ENCODE measurements around the gene CNN2. TPM values are rescaled to one million over a fixed set of nuclear protein-coding genes. Genes with fewer than 3 reads are reported as not detected.

CNN2 gene
- polyA plus RNA-seq (2013, experiment 1 of 2) = 374 TPM
- 362 TPM for polyA plus RNA-seq (2013, experiment 2 of 2)

DNA sequence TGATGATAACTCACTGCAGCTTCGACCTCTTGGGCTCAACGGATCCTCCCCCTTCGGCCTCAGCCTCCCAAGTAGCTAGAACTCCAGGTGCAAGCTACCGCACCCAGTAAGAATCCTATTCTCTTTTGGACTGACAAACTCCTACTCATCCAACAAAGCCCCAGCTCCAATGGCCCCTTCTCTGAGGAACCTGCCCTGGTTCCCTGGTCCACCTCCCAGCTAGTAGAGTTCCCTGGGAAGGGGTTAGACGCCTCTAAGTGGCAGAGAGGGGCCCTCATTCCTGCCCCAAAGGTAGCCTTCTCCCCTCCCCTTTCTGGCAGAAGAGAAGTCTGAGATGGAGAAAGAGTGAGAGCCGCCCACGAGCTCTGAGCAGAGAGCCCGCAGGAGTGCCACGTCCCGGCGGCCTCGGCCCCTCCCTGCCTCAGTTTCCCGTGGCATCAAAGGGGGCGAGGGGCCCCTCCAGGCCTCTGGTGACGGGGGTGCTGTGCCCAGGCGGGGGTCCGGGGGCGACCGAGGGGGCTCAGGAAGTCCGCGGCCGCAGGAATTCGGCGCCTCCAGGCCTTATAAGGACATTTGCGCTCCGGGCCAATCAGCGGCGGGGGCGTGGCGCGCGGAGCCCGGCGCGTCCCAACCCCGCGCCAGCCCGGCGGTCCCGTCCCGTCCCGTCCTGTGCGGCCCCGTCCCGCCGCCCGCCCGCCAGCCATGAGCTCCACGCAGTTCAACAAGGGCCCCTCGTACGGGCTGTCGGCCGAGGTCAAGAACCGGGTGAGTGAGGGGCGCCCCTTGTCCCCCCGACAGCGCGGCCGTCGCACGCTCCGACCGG is at the start of gene CNN2:
TSS of gene CNN2 (plus strand) at position 649 of the 823 bp plus-strand sequence. CDS start at position 703, 54 bp downstream.
- no peaks in the 10 kb centered on the region for H3K9me3 ChIP-seq (ENCODE audit: control insufficient read depth, low read length)
- peak within 1 kb of the TSS; percentile 0 for H2AFZ ChIP-seq (ENCODE audit: low read depth, low read length)
- WGBS = 1% methylated on average over 63 of the region's 63 CpGs
- H3K79me1 ChIP-seq (replicated peaks; ENCODE audit: low read length, poor library complexity, severe bottlenecking) = no peaks in the 10 kb centered on the region
- H4K8ac ChIP-seq (ENCODE audit: low read length) = peak within 1 kb of the TSS; percentile 93
- peak within 1 kb of the TSS; percentile 95 to 97 for H3K14ac ChIP-seq (ENCODE audit: low read length in 2 of 2)
- peak within 1 kb of the TSS; percentile 72 to 90 for H2BK12ac ChIP-seq (ENCODE audit: low read length in 2 of 2)
- H3K27ac ChIP-seq (ENCODE audit: low read length, poor library complexity, severe bottlenecking) = peak within 1 kb of the TSS; percentile 100
- DNase-seq = peak; percentile 81
- peak within 1 kb of the TSS; percentile 93 for H2BK120ac ChIP-seq (ENCODE audit: low read depth, low read length)
- no peaks in the 10 kb centered on the region for H3K27me3 ChIP-seq (ENCODE audit: control insufficient read depth in 1 of 2, insufficient read depth in 1 of 2, low read length in 2 of 2)
- H2BK5ac ChIP-seq (ENCODE audit: low read depth, low read length, poor library complexity, severe bottlenecking) = peak within 1 kb of the TSS; percentile 100
- peak within 1 kb of the TSS; percentile 94 to 97 for H3K4me3 ChIP-seq (ENCODE audit: insufficient read depth in 1 of 2, low read depth in 1 of 2, low read length in 2 of 2)
- peak within 1 kb of the TSS; percentile 98 for H4K91ac ChIP-seq (ENCODE audit: low read length)
- peak within 1 kb of the TSS; percentile 93 to 99 for H3K23ac ChIP-seq (ENCODE audit: low read length in 2 of 2)
- peak within 1 kb of the TSS; percentile 89 for H3K4me2 ChIP-seq (ENCODE audit: low read length, poor library complexity, severe bottlenecking)
- H3K9ac ChIP-seq (ENCODE audit: low read length) = peak within 1 kb of the TSS; percentile 97
- H3K18ac ChIP-seq (ENCODE audit: low read depth in 1 of 2, low read length in 2 of 2) = peak within 1 kb of the TSS; percentile 96 to 97
- H2AK5ac ChIP-seq (ENCODE audit: low read length, severe bottlenecking) = peak within 1 kb of the TSS; percentile 100
- peaks cover 10 to 22% of the 10 kb centered on the region in 2 experiments for H3K36me3 ChIP-seq (ENCODE audit: control insufficient read depth in 1 of 2, insufficient read depth in 2 of 2, low read depth in 1 of 2, low read length in 2 of 2)
- H2BK15ac ChIP-seq (ENCODE audit: low read depth, poor library complexity, severe bottlenecking) = peak within 1 kb of the TSS; percentile 98
- peak within 1 kb of the TSS; percentile 97 to 99 for H3K4ac ChIP-seq (ENCODE audit: low read depth in 1 of 2, low read length in 2 of 2)
- peaks cover 19% of the 10 kb centered on the region for H3K4me1 ChIP-seq (ENCODE audit: control insufficient read depth, insufficient read depth, low read depth, low read length)

DNA sequence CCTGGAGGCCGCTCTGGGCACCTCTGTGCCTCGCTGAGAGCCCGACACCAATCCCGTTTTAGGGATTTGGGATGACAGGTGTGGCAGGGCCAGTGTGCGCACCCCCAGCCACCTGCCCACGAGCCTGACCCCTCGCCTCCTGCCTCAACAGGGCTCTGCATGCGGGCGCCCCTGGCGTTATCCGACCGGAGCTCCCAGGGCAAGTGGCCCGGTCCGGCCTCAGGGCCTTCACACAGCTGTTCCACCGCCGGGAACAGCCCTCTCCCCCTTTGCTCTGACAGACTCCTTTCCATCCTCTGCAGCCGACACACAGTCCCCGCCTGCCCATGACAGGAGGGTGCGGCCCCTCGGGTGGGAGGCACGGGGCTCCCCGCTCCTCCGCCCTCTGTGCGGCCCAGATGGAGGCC is 49.3 kb upstream of the CNN2 start:
- H3K4me3 ChIP-seq (ENCODE audit: insufficient read depth in 1 of 2, low read depth in 1 of 2, low read length in 2 of 2) = no peak overlapping the region
- H3K27me3 ChIP-seq (ENCODE audit: control insufficient read depth in 1 of 2, insufficient read depth in 1 of 2, low read length in 2 of 2) = no peaks in the 10 kb centered on the region
- H3K36me3 ChIP-seq (ENCODE audit: control insufficient read depth in 1 of 2, insufficient read depth in 2 of 2, low read depth in 1 of 2, low read length in 2 of 2) = peaks cover 8 to 47% of the 10 kb centered on the region in 2 experiments
- H3K18ac ChIP-seq (ENCODE audit: low read depth in 1 of 2, low read length in 2 of 2) = no peak overlapping the region
- H2BK15ac ChIP-seq (ENCODE audit: low read depth, poor library complexity, severe bottlenecking) = no peak overlapping the region
- no peak overlapping the region for H3K27ac ChIP-seq (ENCODE audit: low read length, poor library complexity, severe bottlenecking)
- DNase-seq = no peak
- no peak overlapping the region for H2AK5ac ChIP-seq (ENCODE audit: low read length, severe bottlenecking)
- H3K9me3 ChIP-seq (ENCODE audit: control insufficient read depth, low read length) = no peaks in the 10 kb centered on the region
- peak overlapping the region in 1 of 2 experiments; percentile 11 for H3K4ac ChIP-seq (ENCODE audit: low read depth in 1 of 2, low read length in 2 of 2)
- no peak overlapping the region for H3K23ac ChIP-seq (ENCODE audit: low read length in 2 of 2)
- peaks cover 20% of the 10 kb centered on the region for H3K79me1 ChIP-seq (replicated peaks; ENCODE audit: low read length, poor library complexity, severe bottlenecking)
- peak overlapping the region; percentile 19 for H4K8ac ChIP-seq (ENCODE audit: low read length)
- no peak overlapping the region for H3K14ac ChIP-seq (ENCODE audit: low read length in 2 of 2)
- H4K91ac ChIP-seq (ENCODE audit: low read length) = peak overlapping the region; percentile 21
- H2BK120ac ChIP-seq (ENCODE audit: low read depth, low read length) = no peak overlapping the region
- no peak overlapping the region for H2BK5ac ChIP-seq (ENCODE audit: low read depth, low read length, poor library complexity, severe bottlenecking)
- H2AFZ ChIP-seq (ENCODE audit: low read depth, low read length) = no peak overlapping the region
- H2BK12ac ChIP-seq (ENCODE audit: low read length in 2 of 2) = peak overlapping the region in 1 of 2 experiments; percentile 19
- peaks cover 21% of the 10 kb centered on the region for H3K4me1 ChIP-seq (ENCODE audit: control insufficient read depth, insufficient read depth, low read depth, low read length)
- H3K4me2 ChIP-seq (ENCODE audit: low read length, poor library complexity, severe bottlenecking) = no peak overlapping the region
- WGBS = 94% methylated on average over 24 of the region's 24 CpGs
- no peak overlapping the region for H3K9ac ChIP-seq (ENCODE audit: low read length)

DNA sequence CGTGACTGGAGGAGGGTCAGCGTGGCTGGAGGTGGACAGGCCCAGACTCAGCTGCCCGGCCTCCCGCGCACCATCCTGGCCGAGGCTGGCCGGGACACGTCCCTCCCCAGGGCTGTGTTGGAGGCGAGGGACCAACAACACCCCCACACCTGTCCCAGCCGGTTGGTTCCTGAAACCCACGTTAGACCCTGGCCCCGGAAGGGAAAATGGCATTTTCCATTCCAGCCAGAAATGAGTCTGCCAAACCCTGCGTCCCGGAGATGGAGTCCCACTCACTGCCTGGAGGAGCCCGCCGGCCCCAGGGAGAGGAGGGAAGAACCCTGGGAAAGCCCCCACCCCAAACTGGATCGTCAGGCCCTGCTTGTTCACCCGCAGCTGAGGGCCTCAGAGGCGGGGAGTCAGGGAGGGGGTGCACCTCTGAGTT is 47.1 kb upstream of the CNN2 start:
- H4K8ac ChIP-seq (ENCODE audit: low read length) = peak overlapping the region; percentile 59
- peak overlapping the region; percentile 83 for H2AK5ac ChIP-seq (ENCODE audit: low read length, severe bottlenecking)
- H3K27ac ChIP-seq (ENCODE audit: low read length, poor library complexity, severe bottlenecking) = no peak overlapping the region
- H3K9me3 ChIP-seq (ENCODE audit: control insufficient read depth, low read length) = no peaks in the 10 kb centered on the region
- peak overlapping the region in 1 of 2 experiments; percentile 11 for H3K4ac ChIP-seq (ENCODE audit: low read depth in 1 of 2, low read length in 2 of 2)
- peaks cover 10% of the 10 kb centered on the region for H3K79me1 ChIP-seq (replicated peaks; ENCODE audit: low read length, poor library complexity, severe bottlenecking)
- no peak overlapping the region for H2BK5ac ChIP-seq (ENCODE audit: low read depth, low read length, poor library complexity, severe bottlenecking)
- peaks cover 27% of the 10 kb centered on the region for H3K4me1 ChIP-seq (ENCODE audit: control insufficient read depth, insufficient read depth, low read depth, low read length)
- peak overlapping the region; percentile 80 for H4K91ac ChIP-seq (ENCODE audit: low read length)
- peaks cover 0 to 27% of the 10 kb centered on the region in 2 experiments for H3K36me3 ChIP-seq (ENCODE audit: control insufficient read depth in 1 of 2, insufficient read depth in 2 of 2, low read depth in 1 of 2, low read length in 2 of 2)
- peak overlapping the region in 1 of 2 experiments; percentile 78 for H3K14ac ChIP-seq (ENCODE audit: low read length in 2 of 2)
- no peaks in the 10 kb centered on the region for H3K27me3 ChIP-seq (ENCODE audit: control insufficient read depth in 1 of 2, insufficient read depth in 1 of 2, low read length in 2 of 2)
- H3K18ac ChIP-seq (ENCODE audit: low read depth in 1 of 2, low read length in 2 of 2) = peak overlapping the region; percentile 67 to 70
- 76% methylated on average over 16 of the region's 19 CpGs for WGBS
- H3K4me3 ChIP-seq (ENCODE audit: insufficient read depth in 1 of 2, low read depth in 1 of 2, low read length in 2 of 2) = no peak overlapping the region
- H3K4me2 ChIP-seq (ENCODE audit: low read length, poor library complexity, severe bottlenecking) = no peak overlapping the region
- H2BK15ac ChIP-seq (ENCODE audit: low read depth, poor library complexity, severe bottlenecking) = no peak overlapping the region
- no peak overlapping the region for H3K23ac ChIP-seq (ENCODE audit: low read length in 2 of 2)
- H2BK12ac ChIP-seq (ENCODE audit: low read length in 2 of 2) = peak overlapping the region in 1 of 2 experiments; percentile 75
- H2AFZ ChIP-seq (ENCODE audit: low read depth, low read length) = no peak overlapping the region
- peak overlapping the region; percentile 98 for H2BK120ac ChIP-seq (ENCODE audit: low read depth, low read length)
- no peak overlapping the region for H3K9ac ChIP-seq (ENCODE audit: low read length)
- peak; percentile 26 for DNase-seq

Data from mesenchymal stem cell (in vitro differentiated cells and primary cell).